GM10266 (cell line): ENCODE measurements around the gene IFI30.
A peak's percentile ranks its signal among the peaks of the same experiment; 100 is the strongest.

Experiments
- DNase-seq: peaks from one replicate; pipeline ENCODE4 v3.0.0; 2012; ENCODE audit errors: extremely low spot score
- CTCF ChIP-seq: IDR thresholded peaks from 2 replicates; pipeline ENCODE4 v1.5.1; 2012; ENCODE audit warnings: mild to moderate bottlenecking, low read depth; ENCODE audit not compliant: control insufficient read depth, insufficient read depth; ENCODE audit errors: missing control alignments

The IFI30 gene

GRCh38 chr19:18165794-18166544, 7.6 kb upstream of the IFI30 start:
- no peak for TF ChIP-seq CTCF

GRCh38 chr19:18167011-18167410, 6.6 kb upstream of the IFI30 start:
- TF ChIP-seq CTCF = no peak
- no peak for DNase-seq

More at GRCh38 chr19:18165794-18166544, 7.6 kb upstream of the IFI30 start:
- DNase-seq = no peak

DNA sequence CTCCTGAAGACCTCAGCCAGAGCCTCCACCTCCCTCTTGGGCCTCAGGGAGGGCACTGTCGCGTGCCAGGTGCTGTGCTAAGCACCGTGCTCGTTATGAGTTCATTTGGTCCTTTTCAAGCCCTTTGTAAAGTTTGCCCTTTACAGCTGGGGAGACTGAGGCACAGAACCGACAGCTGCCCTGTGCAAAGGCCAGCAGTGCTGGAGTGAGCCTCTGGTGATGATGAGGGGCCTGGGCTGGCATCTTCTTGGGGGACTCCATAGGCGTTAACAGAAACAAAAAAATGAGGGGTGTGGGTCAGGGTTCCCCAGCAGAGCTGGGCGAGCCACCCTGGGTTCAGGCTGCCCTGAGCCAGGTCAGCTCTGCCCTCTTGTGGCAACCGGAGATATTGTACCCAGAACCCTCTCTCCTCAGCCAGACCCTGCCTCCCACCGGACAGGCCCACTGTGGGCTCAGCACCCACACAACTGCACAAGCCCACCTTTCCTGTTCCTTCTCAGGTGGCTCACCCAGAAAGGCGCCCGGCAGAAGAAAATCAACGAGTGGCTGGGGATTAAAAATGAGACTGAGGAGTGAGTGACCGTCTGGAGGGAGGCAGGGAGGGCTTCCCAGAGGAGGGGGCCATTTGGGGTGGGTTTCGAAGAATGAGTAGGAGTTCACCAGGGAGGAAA, 5.5 kb upstream of the IFI30 start:
- peak; percentile 84 for TF ChIP-seq CTCF
- peak; percentile 93 for DNase-seq

GRCh38 chr19:18168673-18169381, 4.8 kb upstream of the IFI30 start:
- no peak for DNase-seq
- TF ChIP-seq CTCF = no peak

- TF ChIP-seq CTCF = no peak
- peak; percentile 89 for DNase-seq
Observed at GRCh38 chr19:18170714-18171255, 2.8 kb upstream of the IFI30 start.

- DNase-seq = peak; percentile 62
- no peak for TF ChIP-seq CTCF
Observed at GRCh38 chr19:18171605-18172327, 1.8 kb upstream of the IFI30 start.
